ENCODE data around the gene ATP6V1F. TPM values are rescaled to one million over a fixed set of nuclear protein-coding genes. Genes with fewer than 3 reads are reported as not detected.
A peak's percentile ranks its signal among the peaks of the same experiment; 100 is the strongest.

Gene ATP6V1F
- 71.5 TPM for total RNA-seq

- peak; percentile 99 for DNase-seq
These were observed at the start of gene ATP6V1F for GRCh38 chr7:128862571-128863432. TSS of gene ATP6V1F (plus strand) at chr7:128862856. CDS start at chr7:128862905, 49 bp downstream.

- peak; percentile 86 for DNase-seq
These were observed 48.2 kb upstream of the ATP6V1F start for GRCh38 chr7:128814499-128814898.

- no peak for DNase-seq
These were observed 47.2 kb upstream of the ATP6V1F start for GRCh38 chr7:128815289-128815942.

- peak; percentile 47 for DNase-seq
These were observed 44.0 kb upstream of the ATP6V1F start for GRCh38 chr7:128818694-128819093.

GRCh38 chr7:128821724-128822123 lies 40.9 kb upstream of the ATP6V1F start:
- no peak for DNase-seq

- no peak for DNase-seq
These were observed 36.1 kb upstream of the ATP6V1F start for GRCh38 chr7:128826512-128826911.

GRCh38 chr7:128826916-128827247 lies 35.8 kb upstream of the ATP6V1F start:
- no peak for DNase-seq

GRCh38 chr7:128827248-128827958 lies 35.3 kb upstream of the ATP6V1F start:
- DNase-seq = peak; percentile 79

- peak; percentile 74 for DNase-seq
These were observed 34.5 kb upstream of the ATP6V1F start for GRCh38 chr7:128827971-128828711.

GRCh38 chr7:128829391-128830166 lies 33.1 kb upstream of the ATP6V1F start:
- DNase-seq = peak; percentile 57

GRCh38 chr7:128830231-128831177 lies 32.2 kb upstream of the ATP6V1F start, which contains the start of gene FLNC:
TSS of gene FLNC (plus strand) at chr7:128830406. CDS start at chr7:128830638, 232 bp downstream.
- peak; percentile 87 for DNase-seq

- peak; percentile 95 for DNase-seq
These were observed 31.3 kb upstream of the ATP6V1F start for GRCh38 chr7:128831178-128831993.

- DNase-seq = peak; percentile 96
These were observed 30.4 kb upstream of the ATP6V1F start for GRCh38 chr7:128831994-128832879.

GRCh38 chr7:128832880-128833147 lies 29.8 kb upstream of the ATP6V1F start:
- no peak for DNase-seq

GRCh38 chr7:128833148-128833945 lies 29.3 kb upstream of the ATP6V1F start:
- peak; percentile 99 for DNase-seq

- peak; percentile 77 for DNase-seq
These were observed 28.7 kb upstream of the ATP6V1F start for GRCh38 chr7:128833946-128834325.

- DNase-seq = no peak
These were observed 27.4 kb upstream of the ATP6V1F start for GRCh38 chr7:128835231-128835751.

All from tongue (tissue), 2 donors.